Activated naive CD8-positive, alpha-beta T cell treated with anti-CD3 and anti-CD28 coated beads, Interleukin-2, amount 10 ng/mL, durations not matched to agents 7 days and 5 days (primary cell): ENCODE results near the gene FGGY. TPM values are rescaled to one million over a fixed set of nuclear protein-coding genes. Genes with fewer than 3 reads are reported as not detected.
"Not testable (repeated sequence)": the region's sequence is repeated elsewhere in the genome, so short reads cannot be mapped to it uniquely, and the experiment has no call there.

Experiments used
- ATAC-seq: fragments of 150-1000 bp; cut with Tn5 transposase; one replicate; pipeline ENCODE4 v1.10.0; 2021; ENCODE audit warnings: low read depth, moderate library complexity
- POLR2A ChIA-PET: fragments of 350-600 bp; sonication (Branson Sonifier 250); formaldehyde crosslinking; loops from one replicate; lab custom pipeline; 2021; ENCODE audit warnings: antibody characterized with exemption; lab: Charles Lee
- DNase-seq: peaks from one replicate; pipeline ENCODE4 v3.0.0; 2021
- H3K27ac Mint-ChIP-seq: one replicate; pipeline ENCODE4 v1.8.0; 2022; ENCODE audit warnings: mild to moderate bottlenecking, mixed read lengths
- H3K27me3 Mint-ChIP-seq: one replicate; pipeline ENCODE4 v1.8.0; 2022; ENCODE audit warnings: mild to moderate bottlenecking, moderate library complexity, mixed read lengths
- H3K36me3 Mint-ChIP-seq: one replicate; pipeline ENCODE4 v1.8.0; 2021; ENCODE audit warnings: mild to moderate bottlenecking, mixed read lengths
- H3K4me1 Mint-ChIP-seq: one replicate; pipeline ENCODE4 v1.8.0; 2021; ENCODE audit warnings: mixed read lengths
- H3K4me3 Mint-ChIP-seq: one replicate; pipeline ENCODE4 v1.8.0; 2022; ENCODE audit warnings: mild to moderate bottlenecking, moderate library complexity, mixed read lengths
- H3K9me3 Mint-ChIP-seq: one replicate; pipeline ENCODE4 v1.8.0; 2021; ENCODE audit warnings: mixed read lengths
- total RNA-seq, 2 experiments: library from RNA; stranded (reverse); gene quantifications; one replicate each; pipeline ENCODE4 v1.2.3, GENCODE V29; 2021

Gene FGGY
- total RNA-seq, 2 experiments from 2014 or later, result 10.1 to 11.7 TPM

DNA sequence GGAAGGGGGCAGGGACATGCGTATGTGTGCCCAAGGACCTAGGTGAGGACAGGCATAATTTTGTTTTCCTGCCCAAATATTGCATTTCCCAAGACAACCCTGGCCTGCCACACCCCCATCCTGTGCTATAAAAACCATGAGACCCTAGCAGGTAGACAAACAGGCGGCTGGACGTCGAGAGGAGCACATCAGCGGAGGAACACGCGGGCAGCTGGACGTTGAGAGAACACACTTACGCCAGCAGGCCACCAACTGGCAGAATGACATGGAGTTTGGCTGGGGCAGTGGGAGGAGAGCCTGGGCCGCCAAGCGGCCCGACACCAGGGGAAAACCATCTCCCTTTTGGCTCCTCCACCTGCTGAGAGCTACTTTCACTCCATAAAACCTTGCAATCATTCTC, 3.0 kb upstream of the FGGY start:
- Mint-ChIP-seq H3K27ac (no peak overlapping the region), H3K27me3 (no peaks in the 10 kb centered on the region), H3K36me3 (peaks cover 1% of the 10 kb centered on the region), H3K4me3 (no peak overlapping the region), H3K9me3 (no peaks in the 10 kb centered on the region), H3K4me1 (peaks cover 16% of the 10 kb centered on the region)
- POLR2A ChIA-PET, result interaction anchor here (1.3 kb wide), 1 partner anchor 510 kb away, joined by 4 read pairs; the partner anchor contains the start of gene JUN
- DNase-seq (no peak), ATAC-seq (no peak)

GRCh38 chr1:59294423-59294822, 2.5 kb upstream of the FGGY start:
- Mint-ChIP-seq H3K9me3 (no peaks in the 10 kb centered on the region), H3K27ac (no peak overlapping the region), H3K36me3 (peaks cover 6% of the 10 kb centered on the region), H3K4me3 (no peak overlapping the region), H3K4me1 (peaks cover 20% of the 10 kb centered on the region), H3K27me3 (no peaks in the 10 kb centered on the region)
- POLR2A ChIA-PET, result interaction anchor here (1.3 kb wide), 1 partner anchor 511 kb away, joined by 4 read pairs; the partner anchor contains the start of gene JUN
- DNase-seq (no peak), ATAC-seq (no peak)

DNA sequence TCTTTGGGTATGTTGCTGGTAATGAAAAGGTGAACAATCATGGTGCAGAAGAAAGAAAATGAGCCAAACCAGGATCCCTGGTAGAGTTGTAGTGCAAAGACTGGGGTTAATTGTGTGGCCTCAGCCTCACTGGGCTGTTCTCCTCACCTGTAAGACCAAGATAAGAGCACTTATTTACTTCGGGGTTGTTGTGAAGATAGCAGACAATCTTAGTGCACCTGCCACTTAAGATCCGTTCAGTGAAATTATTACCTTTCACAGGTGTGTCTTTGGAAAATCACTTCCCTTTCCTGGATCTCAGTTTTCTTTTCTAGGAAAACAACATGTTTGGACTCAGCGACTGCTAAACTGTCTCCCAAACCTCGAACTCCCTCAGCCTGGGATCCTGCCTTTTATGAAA, 1.3 kb upstream of the FGGY start:
- peaks cover 9% of the 10 kb centered on the region for H3K36me3 Mint-ChIP-seq
- H3K9me3 Mint-ChIP-seq, result no peaks in the 10 kb centered on the region
- no peak overlapping the region for H3K27ac Mint-ChIP-seq
- DNase-seq (no peak), ATAC-seq (no peak)
- peak overlapping the region; percentile 78 for H3K4me3 Mint-ChIP-seq
- peaks cover 20% of the 10 kb centered on the region for H3K4me1 Mint-ChIP-seq
- POLR2A ChIA-PET, result interaction anchor here (1.0 to 1.8 kb wide), 4 partner anchors 64 to 511 kb away, joined by 3 to 29 read pairs (median 4); partner anchors contain the start of gene JUN
- no peaks in the 10 kb centered on the region for H3K27me3 Mint-ChIP-seq

- Mint-ChIP-seq H3K4me3 (peak overlapping the region; percentile 88), H3K27me3 (no peaks in the 10 kb centered on the region), H3K36me3 (peaks cover 19% of the 10 kb centered on the region), H3K27ac (peak overlapping the region; percentile 6), H3K9me3 (peaks cover 7% of the 10 kb centered on the region), H3K4me1 (peaks cover 14% of the 10 kb centered on the region)
- POLR2A ChIA-PET, result no interaction called here
- DNase-seq (no peak), ATAC-seq (no peak)
Observed at GRCh38 chr1:59298026-59298583, 1.2 kb downstream of the FGGY start.

DNA sequence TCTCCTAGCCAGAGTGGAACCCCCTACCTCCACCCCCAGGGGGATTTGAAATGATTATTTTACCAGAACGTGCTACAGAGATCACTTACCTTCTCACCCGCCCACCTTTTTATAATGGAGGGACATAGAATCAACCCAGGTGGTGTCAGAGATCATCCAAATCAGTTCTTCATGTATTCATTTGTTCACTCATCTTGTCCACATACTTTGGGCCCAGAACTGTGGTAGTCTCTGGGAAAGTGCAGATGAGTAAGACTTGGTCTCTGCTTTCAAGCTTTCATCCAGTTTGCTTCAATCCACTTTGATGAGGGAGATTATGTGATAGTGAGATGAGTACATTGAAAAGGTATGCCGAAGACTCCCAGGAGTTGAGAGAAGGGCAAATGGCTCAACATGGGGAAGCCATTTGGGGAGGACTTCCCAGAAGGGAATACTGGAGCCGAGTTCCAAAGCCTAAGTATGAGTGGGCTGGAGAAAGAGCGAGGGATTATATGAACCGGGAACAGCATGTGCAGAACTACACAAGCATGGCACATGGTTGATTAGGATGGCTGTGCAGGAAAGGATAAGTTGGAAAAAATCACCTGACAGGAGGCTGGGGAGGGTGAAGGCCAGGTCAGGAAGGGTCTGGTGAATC, 1.9 kb downstream of the FGGY start:
- Mint-ChIP-seq H3K27ac (no peak overlapping the region), H3K9me3 (peaks cover 10% of the 10 kb centered on the region), H3K36me3 (peaks cover 21% of the 10 kb centered on the region), H3K27me3 (no peaks in the 10 kb centered on the region), H3K4me1 (peaks cover 9% of the 10 kb centered on the region), H3K4me3 (no peak overlapping the region)
- DNase-seq (no peak), ATAC-seq (no peak)
- POLR2A ChIA-PET, result no interaction called here

GRCh38 chr1:59299670-59300069, 2.8 kb downstream of the FGGY start:
- DNase-seq, H3K27ac Mint-ChIP-seq, ATAC-seq, H3K4me1 Mint-ChIP-seq, H3K27me3 Mint-ChIP-seq, H3K4me3 Mint-ChIP-seq, POLR2A ChIA-PET: not testable (repeated sequence)
- Mint-ChIP-seq H3K36me3 (peaks cover 30% of the 10 kb centered on the region), H3K9me3 (peaks cover 10% of the 10 kb centered on the region)

DNA sequence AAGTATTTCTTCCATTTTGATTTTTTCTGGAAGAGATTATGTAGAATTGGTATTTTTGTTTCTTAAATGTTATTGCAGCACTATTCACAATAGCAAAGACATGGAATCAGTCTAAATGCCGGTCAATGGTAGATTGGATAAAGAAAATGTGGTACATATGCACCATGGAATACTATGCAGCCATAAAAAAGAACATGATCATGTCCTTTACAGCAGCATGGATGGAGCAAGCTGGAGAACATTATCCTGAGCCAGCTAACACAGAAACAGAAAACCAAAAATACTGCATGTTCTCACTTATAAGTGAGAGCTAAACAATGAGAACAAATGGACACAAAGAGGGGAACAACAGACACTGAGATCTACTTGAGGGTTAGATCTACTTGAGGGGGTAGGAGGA, 5.4 kb downstream of the FGGY start:
- no peak overlapping the region for H3K4me3 Mint-ChIP-seq
- DNase-seq (no peak), ATAC-seq (no peak)
- peaks cover 49% of the 10 kb centered on the region for H3K36me3 Mint-ChIP-seq
- H3K4me1 Mint-ChIP-seq, result peaks cover 9% of the 10 kb centered on the region
- POLR2A ChIA-PET, result no interaction called here
- peaks cover 25% of the 10 kb centered on the region for H3K9me3 Mint-ChIP-seq
- no peaks in the 10 kb centered on the region for H3K27me3 Mint-ChIP-seq
- H3K27ac Mint-ChIP-seq, result no peak overlapping the region

GRCh38 chr1:59302871-59303270, 6.0 kb downstream of the FGGY start:
- H3K9me3 Mint-ChIP-seq, result peaks cover 25% of the 10 kb centered on the region
- POLR2A ChIA-PET, result no interaction called here
- no peaks in the 10 kb centered on the region for H3K27me3 Mint-ChIP-seq
- no peak overlapping the region for H3K4me3 Mint-ChIP-seq
- peaks cover 10% of the 10 kb centered on the region for H3K4me1 Mint-ChIP-seq
- H3K27ac Mint-ChIP-seq, result no peak overlapping the region
- DNase-seq (no peak), ATAC-seq (no peak)
- H3K36me3 Mint-ChIP-seq, result peaks cover 49% of the 10 kb centered on the region

DNA sequence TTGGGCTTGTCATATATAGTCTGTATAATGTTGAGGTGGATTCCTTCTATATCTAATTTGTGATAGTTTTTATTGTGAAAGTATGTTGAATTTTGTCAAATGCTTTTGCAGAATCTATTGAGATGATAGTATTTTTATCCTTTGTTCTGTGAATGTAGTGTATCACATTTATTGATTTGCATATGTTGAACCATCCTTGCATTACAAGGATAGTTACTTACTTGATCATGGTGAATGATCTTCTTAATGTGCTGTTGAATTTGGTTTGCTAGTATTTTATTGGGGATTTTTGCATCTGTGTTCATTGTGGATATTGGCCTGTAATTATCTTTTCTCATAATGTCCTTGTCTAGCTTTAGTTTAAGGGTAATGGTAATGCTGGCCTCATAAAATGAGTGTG, 8.3 kb downstream of the FGGY start:
- POLR2A ChIA-PET, result no interaction called here
- H3K4me1 Mint-ChIP-seq, result peaks cover 9% of the 10 kb centered on the region
- DNase-seq, result no peak
- no peak overlapping the region for H3K27ac Mint-ChIP-seq
- no peaks in the 10 kb centered on the region for H3K27me3 Mint-ChIP-seq
- peaks cover 44% of the 10 kb centered on the region for H3K36me3 Mint-ChIP-seq
- no peak overlapping the region for H3K4me3 Mint-ChIP-seq
- H3K9me3 Mint-ChIP-seq, result peaks cover 25% of the 10 kb centered on the region
- no peak for ATAC-seq

GRCh38 chr1:59307591-59307990, 10.7 kb downstream of the FGGY start:
- ATAC-seq, result no peak
- no peaks in the 10 kb centered on the region for H3K27me3 Mint-ChIP-seq
- peaks cover 46% of the 10 kb centered on the region for H3K36me3 Mint-ChIP-seq
- peaks cover 12% of the 10 kb centered on the region for H3K4me1 Mint-ChIP-seq
- no peak for DNase-seq
- H3K27ac Mint-ChIP-seq, result no peak overlapping the region
- H3K9me3 Mint-ChIP-seq, result peaks cover 23% of the 10 kb centered on the region
- POLR2A ChIA-PET, result interaction anchor here (1.3 kb wide), 1 partner anchor 11 kb away, joined by 3 read pairs; the partner anchor contains the start of gene FGGY
- H3K4me3 Mint-ChIP-seq, result no peak overlapping the region

GRCh38 chr1:59308839-59309238, 11.9 kb downstream of the FGGY start:
- POLR2A ChIA-PET, result no interaction called here
- Mint-ChIP-seq H3K27ac (no peak overlapping the region), H3K36me3 (peaks cover 48% of the 10 kb centered on the region), H3K4me1 (peaks cover 12% of the 10 kb centered on the region), H3K27me3 (no peaks in the 10 kb centered on the region), H3K9me3 (peaks cover 20% of the 10 kb centered on the region), H3K4me3 (no peak overlapping the region)
- DNase-seq (no peak), ATAC-seq (no peak)

DNA sequence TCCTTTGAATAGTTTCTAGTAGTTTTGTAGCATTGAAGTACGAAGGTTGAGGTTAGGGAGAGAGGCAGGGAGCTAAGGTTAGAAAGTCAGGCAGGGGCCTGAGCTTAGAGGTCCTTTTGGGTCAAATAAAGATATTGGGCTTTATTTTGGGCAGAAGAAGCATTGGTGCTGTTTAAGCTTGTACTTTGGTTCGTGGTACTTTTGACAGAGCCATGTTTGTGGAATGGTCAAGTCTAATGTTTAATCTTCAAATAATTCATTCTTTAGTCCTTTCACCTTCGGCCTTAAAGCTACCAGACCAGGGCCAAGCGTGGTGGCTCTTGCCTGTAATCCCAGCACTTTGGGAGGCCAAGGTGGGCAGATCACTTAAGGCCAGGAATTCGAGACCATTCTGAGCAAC, 12.5 kb downstream of the FGGY start:
- ATAC-seq (no peak), DNase-seq (no peak)
- H3K4me3 Mint-ChIP-seq, result no peak overlapping the region
- H3K4me1 Mint-ChIP-seq, result peaks cover 12% of the 10 kb centered on the region
- H3K36me3 Mint-ChIP-seq, result peaks cover 43% of the 10 kb centered on the region
- peak overlapping the region; percentile 14 for H3K27ac Mint-ChIP-seq
- POLR2A ChIA-PET, result no interaction called here
- H3K9me3 Mint-ChIP-seq, result peaks cover 20% of the 10 kb centered on the region
- H3K27me3 Mint-ChIP-seq, result no peaks in the 10 kb centered on the region

GRCh38 chr1:59309795-59310548, 13.1 kb downstream of the FGGY start:
- Mint-ChIP-seq H3K9me3 (peaks cover 18% of the 10 kb centered on the region), H3K4me3 (no peak overlapping the region), H3K36me3 (peaks cover 38% of the 10 kb centered on the region), H3K4me1 (peaks cover 15% of the 10 kb centered on the region), H3K27me3 (no peaks in the 10 kb centered on the region), H3K27ac (no peak overlapping the region)
- no peak for ATAC-seq
- no peak for DNase-seq
- POLR2A ChIA-PET, result no interaction called here
